ENCODE measurements around the gene DHRS4L2.
"Not testable (repeated sequence)": the region's sequence is repeated elsewhere in the genome, so short reads cannot be mapped to it uniquely, and the experiment has no call there.

The DHRS4L2 gene

GRCh38 chr14:23988607-23989363, at the start of gene DHRS4L2:
Gene DHRS4L2 (plus strand): TSS chr14:23988929. CDS start chr14:23988948, 19 bp downstream.
- not testable (repeated sequence) for DNase-seq (ENCODE audit: low read depth, low spot score)

- no peak for DNase-seq (ENCODE audit: low read depth, low spot score)
These were observed 49.0 kb upstream of the DHRS4L2 start for GRCh38 chr14:23939607-23940326.

GRCh38 chr14:23941230-23941629, 47.5 kb upstream of the DHRS4L2 start:
- no peak for DNase-seq (ENCODE audit: low read depth, low spot score)

- no peak for DNase-seq (ENCODE audit: low read depth, low spot score)
These were observed 47.1 kb upstream of the DHRS4L2 start for GRCh38 chr14:23941669-23942068.

- DNase-seq (ENCODE audit: low read depth, low spot score) = no peak
These were observed 46.1 kb upstream of the DHRS4L2 start for GRCh38 chr14:23942587-23942986.

GRCh38 chr14:23949069-23949468, 39.7 kb upstream of the DHRS4L2 start:
- not testable (repeated sequence) for DNase-seq (ENCODE audit: low read depth, low spot score)

- no peak for DNase-seq (ENCODE audit: low read depth, low spot score)
These were observed 38.2 kb upstream of the DHRS4L2 start for GRCh38 chr14:23950411-23951135.

GRCh38 chr14:23951136-23951466, 37.6 kb upstream of the DHRS4L2 start:
- DNase-seq (ENCODE audit: low read depth, low spot score) = not testable (repeated sequence)

- DNase-seq (ENCODE audit: low read depth, low spot score) = no peak
These were observed 37.0 kb upstream of the DHRS4L2 start for GRCh38 chr14:23951590-23952201.

- DNase-seq (ENCODE audit: low read depth, low spot score) = not testable (repeated sequence)
These were observed 35.6 kb upstream of the DHRS4L2 start for GRCh38 chr14:23953116-23953463.

GRCh38 chr14:23953464-23954278, 35.1 kb upstream of the DHRS4L2 start, which contains the start of gene DHRS4:
Gene DHRS4 (plus strand): TSS chr14:23953770. CDS start chr14:23953789, 19 bp downstream.
- DNase-seq (ENCODE audit: low read depth, low spot score) = peak; percentile 54

GRCh38 chr14:23954279-23954614, 34.5 kb upstream of the DHRS4L2 start:
- DNase-seq (ENCODE audit: low read depth, low spot score) = not testable (repeated sequence)

- not testable (repeated sequence) for DNase-seq (ENCODE audit: low read depth, low spot score)
These were observed 33.8 kb upstream of the DHRS4L2 start for GRCh38 chr14:23954965-23955364.

- DNase-seq (ENCODE audit: low read depth, low spot score) = not testable (repeated sequence)
These were observed 32.9 kb upstream of the DHRS4L2 start for GRCh38 chr14:23955811-23956210.

GRCh38 chr14:23957913-23958569, 30.7 kb upstream of the DHRS4L2 start:
- not testable (repeated sequence) for DNase-seq (ENCODE audit: low read depth, low spot score)

GRCh38 chr14:23960899-23961298, 27.8 kb upstream of the DHRS4L2 start:
- not testable (repeated sequence) for DNase-seq (ENCODE audit: low read depth, low spot score)

- DNase-seq (ENCODE audit: low read depth, low spot score) = not testable (repeated sequence)
These were observed 27.0 kb upstream of the DHRS4L2 start for GRCh38 chr14:23961704-23962103.

- not testable (repeated sequence) for DNase-seq (ENCODE audit: low read depth, low spot score)
These were observed 19.6 kb upstream of the DHRS4L2 start for GRCh38 chr14:23969130-23969480.

- not testable (repeated sequence) for DNase-seq (ENCODE audit: low read depth, low spot score)
These were observed 19.0 kb upstream of the DHRS4L2 start for GRCh38 chr14:23969481-23970282.

- DNase-seq (ENCODE audit: low read depth, low spot score) = not testable (repeated sequence)
These were observed 18.5 kb upstream of the DHRS4L2 start for GRCh38 chr14:23970283-23970659.
